ENCODE measurements around the gene PLCB1. TPM values are rescaled to one million over a fixed set of nuclear protein-coding genes. Genes with fewer than 3 reads are reported as not detected.
A peak's percentile ranks its signal among the peaks of the same experiment; 100 is the strongest.
"Not testable (repeated sequence)": the region's sequence is repeated elsewhere in the genome, so short reads cannot be mapped to it uniquely, and the experiment has no call there.

The PLCB1 gene
- polyA plus RNA-seq, 1 donor = 15.9 TPM

- DNase-seq = no peak
Measured at GRCh38 chr20:8408587-8409307, 276.7 kb downstream of the PLCB1 start.

GRCh38 chr20:8413691-8414090, 281.6 kb downstream of the PLCB1 start:
- no peak for DNase-seq

GRCh38 chr20:8414586-8415274, 282.7 kb downstream of the PLCB1 start:
- DNase-seq = no peak

- no peak for DNase-seq
Measured at GRCh38 chr20:8421981-8422380, 289.9 kb downstream of the PLCB1 start.

GRCh38 chr20:8423482-8423881, 291.4 kb downstream of the PLCB1 start:
- no peak for DNase-seq

GRCh38 chr20:8424010-8424409, 291.9 kb downstream of the PLCB1 start:
- DNase-seq = no peak

GRCh38 chr20:8425016-8425415, 292.9 kb downstream of the PLCB1 start:
- DNase-seq = no peak

- DNase-seq = no peak
Measured at GRCh38 chr20:8425802-8426201, 293.7 kb downstream of the PLCB1 start.

GRCh38 chr20:8427419-8428040, 295.5 kb downstream of the PLCB1 start:
- no peak for DNase-seq

- DNase-seq = no peak
Measured at GRCh38 chr20:8428988-8429387, 296.9 kb downstream of the PLCB1 start.

GRCh38 chr20:8431538-8432434, 299.7 kb downstream of the PLCB1 start:
- peak; percentile 33 for DNase-seq

- DNase-seq = no peak
Measured at GRCh38 chr20:8432435-8433148, 300.5 kb downstream of the PLCB1 start.

GRCh38 chr20:8433291-8433690, 301.2 kb downstream of the PLCB1 start:
- no peak for DNase-seq

GRCh38 chr20:8434326-8434876, 302.3 kb downstream of the PLCB1 start:
- DNase-seq = no peak

GRCh38 chr20:8435285-8436035, 303.4 kb downstream of the PLCB1 start:
- no peak for DNase-seq

GRCh38 chr20:8436938-8437337, 304.9 kb downstream of the PLCB1 start:
- DNase-seq = not testable (repeated sequence)

GRCh38 chr20:8438748-8439147, 306.7 kb downstream of the PLCB1 start:
- no peak for DNase-seq

- DNase-seq = no peak
Measured at GRCh38 chr20:8443464-8444072, 311.5 kb downstream of the PLCB1 start.

- no peak for DNase-seq
Measured at GRCh38 chr20:8447262-8448120, 315.4 kb downstream of the PLCB1 start.

Data from hindlimb muscle (tissue), 1 donor.